Upper lobe of right lung (tissue), 1 donor: ENCODE data around the gene SCARB1. TPM values are rescaled to one million over a fixed set of nuclear protein-coding genes. Genes with fewer than 3 reads are reported as not detected.

ENCODE experiments used
- ATAC-seq: fragments of 200-7000 bp; cut with Tn5 transposase; one replicate; pipeline ENCODE4 v1.9.1; 2020; ENCODE audit warnings: mild to moderate bottlenecking, moderate library complexity
- DNase-seq: peaks from one replicate; pipeline ENCODE4 v3.0.0-alpha.2; 2020
- H3K27ac ChIP-seq: fragments of 200-600 bp; one replicate; pipeline ENCODE4 v1.8.0; 2022
- H3K27me3 ChIP-seq: fragments of 200-600 bp; one replicate; pipeline ENCODE4 v1.8.0; 2022; ENCODE audit warnings: mild to moderate bottlenecking
- H3K36me3 ChIP-seq: fragments of 200-600 bp; one replicate; pipeline ENCODE4 v1.8.0; 2022
- H3K4me1 ChIP-seq: fragments of 200-600 bp; one replicate; pipeline ENCODE4 v1.8.0; 2022
- H3K4me3 ChIP-seq: fragments of 200-600 bp; one replicate; pipeline ENCODE4 v1.8.0; 2022; ENCODE audit warnings: mild to moderate bottlenecking
- H3K9me3 ChIP-seq: fragments of 200-600 bp; one replicate; pipeline ENCODE4 v1.8.0; 2022
- intact Hi-C: fragments of 100-400 bp; cut with DNase I; formaldehyde crosslinking; loops from one replicate; pipeline ENCODE4 v1.11.0; 2022
- total RNA-seq: library from RNA; stranded (reverse); fragmentation: NEBNext Ultra II Directional; extraction: Animal tissue kit (Norgen Biotek cat#: 25700); gene quantifications from one replicate; pipeline ENCODE4 v1.2.1, GENCODE V29; 2021
- TF ChIP-seq, protein P1 (sequence below): fragments of 200-600 bp; IDR thresholded peaks from one replicate; pipeline ENCODE4 v1.8.0; 2022; ENCODE audit warnings: antibody characterized with exemption
- donor health status: DM: no; HTN: yes; CAD: no; lungs with severe emphysema.

Gene SCARB1
- total RNA-seq, 1 donor from 2014 or later, result 35.3 TPM

- no peaks in the 10 kb centered on the region for H3K4me1 ChIP-seq
- H3K4me3 ChIP-seq, result no peak overlapping the region
- ATAC-seq (peak; percentile 42), DNase-seq (no peak)
- no peak overlapping the region for H3K27ac ChIP-seq
- intact Hi-C loops, result no loop called here
- no peaks in the 10 kb centered on the region for H3K36me3 ChIP-seq
- no peaks in the 10 kb centered on the region for H3K27me3 ChIP-seq
- no peaks in the 10 kb centered on the region for H3K9me3 ChIP-seq
- TF ChIP-seq, protein P1, sequence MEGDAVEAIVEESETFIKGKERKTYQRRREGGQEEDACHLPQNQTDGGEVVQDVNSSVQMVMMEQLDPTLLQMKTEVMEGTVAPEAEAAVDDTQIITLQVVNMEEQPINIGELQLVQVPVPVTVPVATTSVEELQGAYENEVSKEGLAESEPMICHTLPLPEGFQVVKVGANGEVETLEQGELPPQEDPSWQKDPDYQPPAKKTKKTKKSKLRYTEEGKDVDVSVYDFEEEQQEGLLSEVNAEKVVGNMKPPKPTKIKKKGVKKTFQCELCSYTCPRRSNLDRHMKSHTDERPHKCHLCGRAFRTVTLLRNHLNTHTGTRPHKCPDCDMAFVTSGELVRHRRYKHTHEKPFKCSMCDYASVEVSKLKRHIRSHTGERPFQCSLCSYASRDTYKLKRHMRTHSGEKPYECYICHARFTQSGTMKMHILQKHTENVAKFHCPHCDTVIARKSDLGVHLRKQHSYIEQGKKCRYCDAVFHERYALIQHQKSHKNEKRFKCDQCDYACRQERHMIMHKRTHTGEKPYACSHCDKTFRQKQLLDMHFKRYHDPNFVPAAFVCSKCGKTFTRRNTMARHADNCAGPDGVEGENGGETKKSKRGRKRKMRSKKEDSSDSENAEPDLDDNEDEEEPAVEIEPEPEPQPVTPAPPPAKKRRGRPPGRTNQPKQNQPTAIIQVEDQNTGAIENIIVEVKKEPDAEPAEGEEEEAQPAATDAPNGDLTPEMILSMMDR, result no peak
Measured at GRCh38 chr12:124796303-124796960, 67.2 kb downstream of the SCARB1 start.

- no peak for DNase-seq
- no peaks in the 10 kb centered on the region for H3K9me3 ChIP-seq
- H3K36me3 ChIP-seq, result no peaks in the 10 kb centered on the region
- no peak for ATAC-seq
- TF ChIP-seq, protein P1, result no peak
- no peaks in the 10 kb centered on the region for H3K27me3 ChIP-seq
- no peak overlapping the region for H3K27ac ChIP-seq
- no peaks in the 10 kb centered on the region for H3K4me1 ChIP-seq
- H3K4me3 ChIP-seq, result no peak overlapping the region
- intact Hi-C loops, result no loop called here
Measured at GRCh38 chr12:124795081-124795948, 68.3 kb downstream of the SCARB1 start.

DNA sequence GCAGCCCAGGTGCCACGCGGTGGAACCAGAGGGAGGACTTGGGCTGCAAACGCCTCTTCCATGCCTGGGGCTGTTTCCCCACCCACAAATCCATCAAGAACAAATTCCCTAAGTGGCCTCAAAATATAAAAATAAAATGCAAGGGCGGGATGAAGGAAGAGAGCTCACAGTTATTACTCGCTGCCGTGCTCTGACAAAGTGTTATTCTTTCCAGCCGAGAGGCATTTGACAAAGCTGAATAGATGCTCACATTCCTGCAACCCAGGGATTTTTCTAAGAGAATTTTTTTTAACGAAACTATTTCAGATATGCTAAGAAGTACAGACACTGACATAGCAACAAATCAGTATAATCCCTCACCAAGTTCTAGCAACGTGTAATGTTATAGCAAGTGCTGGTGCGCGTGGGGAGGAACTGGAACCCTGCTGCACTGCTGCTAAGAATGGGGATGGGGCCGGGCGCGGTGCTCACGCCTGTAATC lies 70.7 kb downstream of the SCARB1 start:
- DNase-seq, result no peak
- Histone ChIP-seq H3K4me1 (no peaks in the 10 kb centered on the region), H3K9me3 (no peaks in the 10 kb centered on the region), H3K27me3 (no peaks in the 10 kb centered on the region), H3K4me3 (no peak overlapping the region), H3K27ac (no peak overlapping the region), H3K36me3 (no peaks in the 10 kb centered on the region)
- ATAC-seq, result no peak
- TF ChIP-seq, protein P1, result no peak
- intact Hi-C loops, result no loop called here

DNA sequence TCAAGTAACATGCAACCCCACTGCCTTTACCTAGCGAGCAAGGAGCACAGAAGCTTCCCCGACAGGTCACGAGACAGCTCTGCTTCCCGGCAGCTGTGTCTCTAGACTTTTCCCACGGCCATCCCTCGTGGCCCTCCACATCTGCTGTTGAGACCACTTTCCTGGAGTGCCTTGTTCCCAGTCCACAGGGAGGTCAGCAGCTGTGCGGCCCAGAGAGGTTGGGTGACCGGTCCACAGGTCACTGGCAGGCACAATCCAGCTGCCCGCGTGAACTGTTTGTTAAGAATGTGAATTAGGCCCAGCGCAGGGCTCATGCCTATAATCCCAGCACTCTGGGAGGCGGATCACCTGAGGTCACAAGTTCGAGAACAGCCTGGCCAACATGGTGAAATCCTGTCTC lies 71.5 kb downstream of the SCARB1 start:
- Histone ChIP-seq H3K27me3 (no peaks in the 10 kb centered on the region), H3K4me1 (no peaks in the 10 kb centered on the region), H3K36me3 (no peaks in the 10 kb centered on the region), H3K27ac (no peak overlapping the region), H3K9me3 (no peaks in the 10 kb centered on the region), H3K4me3 (no peak overlapping the region)
- TF ChIP-seq, protein P1, result no peak
- no peak for ATAC-seq
- intact Hi-C loops, result no loop called here
- no peak for DNase-seq

DNA sequence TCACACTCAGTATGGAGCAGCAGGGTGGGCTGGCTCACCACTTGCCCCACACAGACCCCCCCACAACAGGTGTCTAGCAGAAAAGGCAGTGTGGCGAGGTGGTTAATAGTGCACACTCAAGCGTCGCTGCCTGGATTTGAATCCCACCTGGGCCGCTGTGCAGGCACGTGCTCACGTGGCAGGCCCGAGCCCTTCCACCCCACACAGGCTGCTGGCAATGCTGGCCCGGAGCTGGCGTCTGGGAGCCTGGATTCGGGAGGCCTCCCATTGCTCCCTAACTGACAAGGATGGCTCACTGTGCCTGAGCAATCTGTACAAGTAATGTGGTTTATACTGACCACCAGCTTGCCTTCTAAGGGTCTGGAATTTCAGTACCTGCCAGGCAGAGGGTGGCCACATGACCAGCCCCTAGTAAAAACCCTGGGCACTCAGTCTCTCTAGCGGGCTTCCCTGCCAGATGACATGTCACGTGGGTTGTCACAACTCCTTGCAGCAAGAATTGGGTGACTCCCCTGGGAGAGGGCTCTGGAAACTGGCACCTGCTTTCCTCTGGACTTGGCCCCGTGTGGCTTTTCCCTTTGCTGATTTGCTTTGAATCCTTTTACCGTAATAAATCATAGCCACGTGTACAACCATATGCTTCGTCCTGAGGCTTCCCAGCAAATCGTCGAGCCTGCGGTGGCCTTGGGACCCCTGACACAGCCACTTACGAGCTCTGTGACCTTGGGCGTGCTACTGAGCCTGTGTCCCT lies 72.8 kb downstream of the SCARB1 start:
- TF ChIP-seq, protein P1, result no peak

More for the DNA sequence above, 72.8 kb downstream of the SCARB1 start:
- H3K9me3 ChIP-seq, result no peaks in the 10 kb centered on the region
- intact Hi-C loops, result no loop called here
- DNase-seq (no peak), ATAC-seq (no peak)
- H3K36me3 ChIP-seq, result peaks cover 4% of the 10 kb centered on the region
- no peaks in the 10 kb centered on the region for H3K27me3 ChIP-seq
- no peak overlapping the region for H3K27ac ChIP-seq
- H3K4me3 ChIP-seq, result no peak overlapping the region
- H3K4me1 ChIP-seq, result no peaks in the 10 kb centered on the region
